GM12873 (cell line): ENCODE measurements around the gene FRMD8.

Source experiments
- TF ChIP-seq, protein P1 (sequence below): IDR thresholded peaks from 2 replicates; pipeline ENCODE4 v1.5.1; 2012; ENCODE audit warnings: low read depth, mild to moderate bottlenecking, moderate library complexity, low read length, control low read depth; ENCODE audit not compliant: insufficient read depth; ENCODE audit errors: missing control alignments

Gene FRMD8

DNA sequence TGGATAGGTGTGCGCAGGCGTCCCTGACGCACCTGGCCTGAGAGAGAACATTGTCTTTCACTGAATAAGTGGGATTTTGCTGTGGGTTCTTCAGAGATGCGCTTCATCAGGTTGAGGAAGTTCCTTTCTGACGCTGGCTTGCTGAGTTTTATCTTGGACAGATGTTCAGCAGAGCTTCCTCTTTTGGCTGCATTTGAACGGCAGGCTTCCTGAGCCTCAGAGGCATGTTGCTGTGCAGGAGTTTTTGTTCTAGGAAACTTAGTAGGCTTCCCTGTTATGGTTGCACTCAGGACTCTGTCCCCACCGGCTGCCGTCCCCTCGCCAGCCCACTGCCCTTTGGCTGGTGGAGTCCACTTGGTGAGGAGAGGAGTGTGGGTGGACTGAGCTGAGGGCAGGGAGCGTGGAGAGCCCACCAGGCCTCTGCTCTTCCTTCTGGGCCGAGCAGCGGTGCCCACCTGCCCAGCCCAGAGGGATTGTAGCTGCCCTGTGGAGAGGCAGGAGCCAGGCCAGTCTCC, 17.2 kb downstream of the FRMD8 start:
- TF ChIP-seq, protein P1, sequence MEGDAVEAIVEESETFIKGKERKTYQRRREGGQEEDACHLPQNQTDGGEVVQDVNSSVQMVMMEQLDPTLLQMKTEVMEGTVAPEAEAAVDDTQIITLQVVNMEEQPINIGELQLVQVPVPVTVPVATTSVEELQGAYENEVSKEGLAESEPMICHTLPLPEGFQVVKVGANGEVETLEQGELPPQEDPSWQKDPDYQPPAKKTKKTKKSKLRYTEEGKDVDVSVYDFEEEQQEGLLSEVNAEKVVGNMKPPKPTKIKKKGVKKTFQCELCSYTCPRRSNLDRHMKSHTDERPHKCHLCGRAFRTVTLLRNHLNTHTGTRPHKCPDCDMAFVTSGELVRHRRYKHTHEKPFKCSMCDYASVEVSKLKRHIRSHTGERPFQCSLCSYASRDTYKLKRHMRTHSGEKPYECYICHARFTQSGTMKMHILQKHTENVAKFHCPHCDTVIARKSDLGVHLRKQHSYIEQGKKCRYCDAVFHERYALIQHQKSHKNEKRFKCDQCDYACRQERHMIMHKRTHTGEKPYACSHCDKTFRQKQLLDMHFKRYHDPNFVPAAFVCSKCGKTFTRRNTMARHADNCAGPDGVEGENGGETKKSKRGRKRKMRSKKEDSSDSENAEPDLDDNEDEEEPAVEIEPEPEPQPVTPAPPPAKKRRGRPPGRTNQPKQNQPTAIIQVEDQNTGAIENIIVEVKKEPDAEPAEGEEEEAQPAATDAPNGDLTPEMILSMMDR = no peak

DNA sequence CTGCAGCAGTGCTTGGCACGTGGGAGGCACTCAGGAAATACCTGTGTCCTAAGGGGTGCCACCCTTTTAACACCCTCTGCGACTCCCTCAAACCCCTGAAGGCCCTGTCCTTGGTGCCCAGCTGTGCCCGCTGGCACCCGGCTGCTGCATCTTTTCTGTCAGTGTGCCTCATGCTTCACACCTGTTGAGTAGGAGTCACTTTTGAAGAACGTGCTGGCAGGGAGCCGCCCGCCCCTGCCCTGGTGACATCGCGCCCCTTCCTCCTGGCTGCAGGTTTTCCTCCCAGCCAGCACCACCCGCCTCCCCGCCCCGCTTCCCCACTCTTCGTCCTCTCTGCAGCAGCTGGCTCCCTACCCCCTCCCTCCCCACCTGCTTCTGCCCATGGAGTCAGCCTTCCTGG, 17.8 kb downstream of the FRMD8 start:
- TF ChIP-seq, protein P1 = no peak

DNA sequence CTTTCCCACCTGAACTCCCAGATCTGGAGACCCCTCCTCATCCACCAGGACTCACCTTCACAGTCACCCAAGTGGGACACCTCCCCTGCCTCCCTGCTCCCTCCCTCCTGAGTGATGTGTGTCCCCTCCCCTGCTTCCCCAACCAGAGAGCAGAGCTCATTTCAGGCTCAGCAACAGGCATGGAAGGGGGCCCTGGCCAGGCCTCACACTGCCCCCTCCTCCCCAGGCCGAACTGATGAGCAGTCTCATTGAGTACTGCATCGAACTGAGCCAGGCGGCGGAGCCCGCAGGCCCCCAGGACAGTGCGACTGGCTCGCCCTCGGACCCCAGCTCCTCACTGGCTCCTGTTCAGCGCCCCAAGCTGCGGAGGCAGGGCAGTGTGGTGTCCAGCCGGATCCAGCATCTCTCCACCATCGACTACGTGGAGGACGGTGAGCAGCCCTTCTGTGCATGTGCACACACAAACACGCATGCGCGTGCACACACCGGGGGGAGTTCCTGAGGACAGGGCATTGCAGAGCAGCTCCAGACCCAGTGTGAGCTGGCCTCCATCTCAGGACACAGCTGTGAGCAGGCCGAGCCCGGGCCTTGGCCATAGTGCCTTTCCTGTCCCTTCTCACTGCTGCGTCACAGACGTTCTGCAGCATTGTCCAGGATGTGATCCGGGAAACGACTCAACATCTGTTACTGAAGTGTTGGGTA, 18.4 kb downstream of the FRMD8 start:
- TF ChIP-seq, protein P1 = no peak

DNA sequence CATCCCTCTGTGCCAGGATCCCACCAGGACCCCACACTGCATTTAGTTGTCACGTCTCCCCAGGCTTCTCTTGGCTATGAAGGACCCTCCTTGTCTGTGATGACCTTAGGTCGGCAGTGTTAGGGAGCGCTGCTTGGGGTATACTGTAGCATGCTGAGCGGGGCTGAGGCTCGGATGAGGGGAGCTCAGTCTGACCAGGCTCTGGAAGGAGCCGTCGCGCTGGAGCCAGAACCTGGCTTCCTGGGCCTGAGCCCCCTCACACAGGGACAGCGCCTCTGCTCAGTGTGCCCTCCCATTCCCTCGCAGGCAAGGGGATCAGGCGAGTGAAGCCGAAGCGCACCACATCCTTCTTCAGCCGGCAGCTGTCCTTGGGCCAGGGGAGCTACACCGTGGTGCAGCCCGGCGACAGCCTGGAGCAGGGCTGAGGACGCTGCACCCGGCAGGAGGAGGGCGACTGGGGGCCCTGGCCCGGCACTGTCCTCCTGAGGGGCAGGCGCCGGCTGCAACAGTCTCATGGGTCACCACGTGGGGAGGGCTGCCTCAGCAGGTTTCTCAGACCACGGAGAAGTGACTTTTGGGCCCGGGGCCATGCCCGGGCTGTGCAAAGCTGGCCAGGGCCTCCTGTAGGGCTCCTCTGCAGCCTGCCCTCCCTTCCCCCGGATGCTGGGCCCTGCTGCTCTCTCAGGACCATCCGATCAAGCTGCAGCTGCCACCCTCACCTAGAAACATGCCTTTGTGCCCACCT, 24.7 kb downstream of the FRMD8 start:
- TF ChIP-seq, protein P1 = no peak

GRCh38 chr11:65411681-65412070, 25.2 kb downstream of the FRMD8 start:
- TF ChIP-seq, protein P1 = no peak

GRCh38 chr11:65412271-65413076, 26.0 kb downstream of the FRMD8 start:
- TF ChIP-seq, protein P1 = no peak
